GM12878 (cell line): ENCODE measurements around the gene PORCN. TPM values are rescaled to one million over a fixed set of nuclear protein-coding genes. Genes with fewer than 3 reads are reported as not detected.

Experiments used
- ATAC-seq: fragments of 200-7000 bp; cut with Tn5 transposase; 3 replicates; pipeline ENCODE4 v1.9.1; 2020; ENCODE audit warnings: mild to moderate bottlenecking, moderate library complexity
- BruUV-seq: library from RNA; stranded (reverse); fragments of 400-500 nt; replicated peaks from 2 replicates; lab custom pipeline; 2021; lab: Mats Ljungman, UMichigan
- CTCF ChIA-PET: fragments of 300-600 bp; sonication (Branson Sonifier 250); formaldehyde crosslinking; extraction: SDS; loops from one replicate; lab custom pipeline; 2021; ENCODE audit warnings: inconsistent platforms; lab: Yijun Ruan, JAX
- POLR2A ChIA-PET: fragments of 350-600 bp; formaldehyde crosslinking; extraction: SDS; loops from one replicate; lab custom pipeline; 2021; ENCODE audit warnings: inconsistent platforms; lab: Charles Lee
- RAD21 ChIA-PET: fragments of 300-600 bp; sonication (Branson Sonifier 250); formaldehyde crosslinking; loops from one replicate; lab custom pipeline; 2023; ENCODE audit warnings: antibody characterized with exemption; ENCODE audit not compliant: unreplicated experiment; lab: Charles Lee
- SMC1A ChIA-PET: fragments of 300-600 bp; sonication (Branson Sonifier 250); formaldehyde crosslinking; loops from one replicate; lab custom pipeline; 2023; ENCODE audit not compliant: unreplicated experiment, uncharacterized antibody; lab: Charles Lee
- DNase-seq: peaks from one replicate; pipeline ENCODE4 v3.0.0-alpha.2; 2011; ENCODE audit warnings: low read depth, low spot score
- FAIRE-seq: peaks from 3 replicates; lab custom pipeline; 2011; peaks lifted over from hg19 to GRCh38; lab: Jason Lieb, UNC
- H2AFZ ChIP-seq: 2 replicates; pipeline ENCODE4 v1.6.0; 2011; ENCODE audit warnings: low read depth, low read length, control low read depth; ENCODE audit not compliant: control insufficient read depth
- H3K27ac ChIP-seq: 2 replicates; pipeline ENCODE4 v1.5.1; 2011; ENCODE audit warnings: control low read depth; ENCODE audit not compliant: control insufficient read depth, insufficient read depth
- H3K27me3 ChIP-seq, 2 experiments: replicated peaks in 1 of 2; 2 replicates each; pipeline versions ENCODE4 v1.6.0 to v1.6.1; 2011; ENCODE audit warnings: low read length in 1 of 2; ENCODE audit not compliant: control insufficient read depth in 2 of 2, insufficient read depth in 2 of 2
- H3K36me3 ChIP-seq, 2 experiments: 2 replicates each; pipeline ENCODE4 v1.5.1; 2011; ENCODE audit warnings: low read length in 1 of 2; ENCODE audit not compliant: control insufficient read depth in 2 of 2, insufficient read depth in 2 of 2
- H3K4me1 ChIP-seq: 2 replicates; pipeline ENCODE4 v1.6.1; 2011; ENCODE audit warnings: mild to moderate bottlenecking, low read length, moderate library complexity, mixed read lengths; ENCODE audit not compliant: control insufficient read depth, insufficient read depth
- H3K4me2 ChIP-seq: 2 replicates; pipeline ENCODE4 v1.6.0; 2011; ENCODE audit warnings: control low read depth; ENCODE audit not compliant: control insufficient read depth, insufficient read depth
- H3K4me3 ChIP-seq: fragments of 200-600 bp; sonication (generic); 2 replicates; pipeline ENCODE4 v1.5.1; 2016
- H3K79me2 ChIP-seq: 2 replicates; pipeline ENCODE4 v1.6.0; 2011; ENCODE audit warnings: low read length; ENCODE audit not compliant: control insufficient read depth, insufficient read depth
- H3K9ac ChIP-seq: 2 replicates; pipeline ENCODE4 v1.8.0; 2011; ENCODE audit warnings: low read length, control low read depth, mixed read lengths; ENCODE audit not compliant: control insufficient read depth, insufficient read depth
- H3K9me3 ChIP-seq: replicated peaks from 3 replicates; pipeline ENCODE4 v1.5.1; 2011; ENCODE audit warnings: mild to moderate bottlenecking, low read length; ENCODE audit not compliant: control insufficient read depth, insufficient read depth
- H4K20me1 ChIP-seq: 2 replicates; pipeline ENCODE4 v1.6.0; 2011; ENCODE audit not compliant: control insufficient read depth, insufficient read depth
- EED ChIP-seq: sonication (generic); IDR thresholded peaks from 2 replicates; pipeline ENCODE4 v1.6.1; 2016; ENCODE audit warnings: antibody characterized with exemption, low read depth
- HDAC2 ChIP-seq: fragments of 200-600 bp; sonication (generic); IDR thresholded peaks from 2 replicates; pipeline ENCODE4 v1.6.1; 2017
- IRF4 ChIP-seq: IDR thresholded peaks from 2 replicates; pipeline ENCODE4 v1.6.1; 2011; ENCODE audit warnings: low read depth, low read length
- MYC ChIP-seq: IDR thresholded peaks from 2 replicates; pipeline ENCODE4 v1.6.1; 2011; ENCODE audit warnings: mild to moderate bottlenecking, low read length, moderate library complexity, inconsistent platforms; ENCODE audit not compliant: insufficient read depth, insufficient replicate concordance, insufficient read length, severe bottlenecking
- POLR2AphosphoS5 ChIP-seq: IDR thresholded peaks from 2 replicates; pipeline ENCODE4 v1.6.1; 2011; ENCODE audit warnings: mild to moderate bottlenecking, low read length, inconsistent platforms
- POU2F2 ChIP-seq: IDR thresholded peaks from 3 replicates; pipeline ENCODE4 v1.6.1; 2011; ENCODE audit warnings: low read depth, mild to moderate bottlenecking, low read length, borderline replicate concordance
- RBBP5 ChIP-seq: fragments of 200-600 bp; sonication (generic); conservative IDR thresholded peaks from 2 replicates; pipeline ENCODE4 v1.6.1; 2016
- SIX5 ChIP-seq: IDR thresholded peaks from 2 replicates; pipeline ENCODE4 v1.6.1; 2011; ENCODE audit warnings: mild to moderate bottlenecking, low read depth, low read length, moderate library complexity; ENCODE audit not compliant: severe bottlenecking
- WRNIP1 ChIP-seq: IDR thresholded peaks from 2 replicates; pipeline ENCODE4 v1.6.1; 2011; ENCODE audit warnings: low read depth, low read length, improper control_type of control experiment, borderline replicate concordance
- WGBS: methylation state at CpG from one replicate; pipeline ENCODE4 v1.1.6; 2016; ENCODE audit warnings: low lambda C conversion rate; ENCODE audit not compliant: insufficient replicate concordance, insufficient coverage; ENCODE audit errors: missing lambda C conversion rate; 5-methylcytosine and 5-hydroxymethylcytosine counted together
- in situ Hi-C: fragments of 300-500 bp; cut with MboI; formaldehyde crosslinking; loops from 9 replicates; pipeline ENCODE4 v1.14.3; 2018; ENCODE audit warnings: mixed read lengths
- intact Hi-C: fragments of 100-400 bp; cut with micrococcal nuclease; formaldehyde crosslinking; loops from one replicate; pipeline ENCODE4 v1.14.2; 2022; ENCODE audit not compliant: unreplicated experiment
- polyA plus RNA-seq, 11 experiments: library from polyadenylated mRNA; depleted of rRNA in 4 of 11; unstranded in 6 of 11; stranded (reverse) in 5 of 11; fragments of >200 nt; fragmentation: Nextera tagmentation in 4 of 11; fragmentation: Illumina TruSeq in 1 of 11; extraction: Ambion mirVana in 4 of 11; extraction: Trizol in 1 of 11; gene quantifications; 1 replicate in 1 of 11; 2 replicates in 10 of 11; pipeline versions ENCODE4 v1.2.1 to v1.2.3, GENCODE V29; 2011 to 2016; ENCODE audit warnings: inconsistent platforms in 2 of 11, missing spikeins in 2 of 11, low read depth in 1 of 11
- total RNA-seq, 4 experiments: library from RNA; depleted of rRNA in 3 of 4; stranded (reverse); fragments of >200 nt in 3 of 4; fragmentation: Illumina TruSeq in 1 of 4; extraction: Trizol in 1 of 4; gene quantifications; 2 replicates each; pipeline versions ENCODE4 v1.2.1 to v1.2.3, GENCODE V29; 2013 to 2021
- TF ChIP-seq, protein P1 (sequence below): fragments of 450-650 bp; IDR thresholded peaks from 2 replicates; pipeline ENCODE4 v1.6.1; 2016; ENCODE audit warnings: mild to moderate bottlenecking
- TF ChIP-seq, protein P2 (sequence below): fragments of 450-650 bp; IDR thresholded peaks from 2 replicates; pipeline ENCODE4 v1.6.1; 2017; ENCODE audit warnings: mild to moderate bottlenecking
- TF ChIP-seq, protein P3 (sequence below): fragments of 450-650 bp; IDR thresholded peaks from 2 replicates; pipeline ENCODE4 v1.6.1; 2017; ENCODE audit warnings: mild to moderate bottlenecking, moderate library complexity
- TF ChIP-seq, protein P4 (sequence below): IDR thresholded peaks from 2 replicates; pipeline ENCODE4 v1.6.1; 2011; ENCODE audit warnings: low read depth, low read length, improper control_type of control experiment, borderline replicate concordance

The PORCN gene
- total and polyA plus RNA-seq, 10 of the 15 experiments (the other 5 are each of a cell fraction or from before 2014, with no cell fraction given): 0.27 to 21.0 (median 14.1) TPM

DNA sequence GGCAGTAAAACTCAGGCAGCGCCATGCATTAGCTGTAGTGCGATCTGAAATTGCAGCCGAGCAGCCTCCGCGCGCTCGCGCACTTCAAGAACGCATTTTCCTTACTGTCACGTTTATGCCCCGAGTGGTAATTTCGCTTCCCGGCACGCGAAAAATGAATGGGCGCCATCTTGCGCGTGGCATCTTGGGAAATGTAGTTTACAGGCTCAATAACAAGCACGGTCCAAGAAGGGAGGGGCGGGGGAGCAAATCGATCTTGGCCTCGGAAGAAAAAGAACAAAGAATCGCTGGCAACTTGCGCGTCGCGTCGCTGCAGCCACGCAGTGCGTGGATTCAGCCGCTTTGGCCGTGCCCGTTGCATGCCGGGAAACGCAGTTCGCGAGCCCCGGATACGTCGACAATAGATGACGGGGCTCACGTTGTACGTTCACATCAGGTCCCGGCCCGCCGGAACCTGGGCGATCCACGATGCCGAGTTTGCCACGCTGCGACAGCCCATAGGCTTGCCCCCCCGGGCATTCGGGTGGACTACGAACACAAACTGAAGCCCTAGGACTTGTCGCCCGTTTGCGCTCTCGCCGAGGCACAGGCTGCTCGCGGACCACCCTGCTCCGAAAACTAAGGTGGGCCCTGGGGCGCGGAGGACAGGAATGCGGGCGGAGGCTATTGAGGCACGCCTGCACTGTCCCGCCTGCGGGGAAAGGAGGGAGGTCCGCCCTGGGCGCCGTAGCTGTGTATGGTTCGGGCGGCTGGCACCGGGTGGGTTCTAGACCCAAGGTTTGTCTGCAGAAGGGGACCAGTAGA, 32.8 kb upstream of the PORCN start, which contains the start of gene FTSJ1 (continued):
- TF ChIP-seq SIX5: peak; percentile 76
- TF ChIP-seq POLR2AphosphoS5: peak; percentile 50; the same call in 1 of the 2 replicates
- TF ChIP-seq, protein P1, sequence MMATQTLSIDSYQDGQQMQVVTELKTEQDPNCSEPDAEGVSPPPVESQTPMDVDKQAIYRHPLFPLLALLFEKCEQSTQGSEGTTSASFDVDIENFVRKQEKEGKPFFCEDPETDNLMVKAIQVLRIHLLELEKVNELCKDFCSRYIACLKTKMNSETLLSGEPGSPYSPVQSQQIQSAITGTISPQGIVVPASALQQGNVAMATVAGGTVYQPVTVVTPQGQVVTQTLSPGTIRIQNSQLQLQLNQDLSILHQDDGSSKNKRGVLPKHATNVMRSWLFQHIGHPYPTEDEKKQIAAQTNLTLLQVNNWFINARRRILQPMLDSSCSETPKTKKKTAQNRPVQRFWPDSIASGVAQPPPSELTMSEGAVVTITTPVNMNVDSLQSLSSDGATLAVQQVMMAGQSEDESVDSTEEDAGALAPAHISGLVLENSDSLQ: 0 out of 2 replicates have a peak, but pooled peaks have one; percentile 28
- no peak for TF ChIP-seq EED
- TF ChIP-seq WRNIP1: no peak
- TF ChIP-seq, protein P2, sequence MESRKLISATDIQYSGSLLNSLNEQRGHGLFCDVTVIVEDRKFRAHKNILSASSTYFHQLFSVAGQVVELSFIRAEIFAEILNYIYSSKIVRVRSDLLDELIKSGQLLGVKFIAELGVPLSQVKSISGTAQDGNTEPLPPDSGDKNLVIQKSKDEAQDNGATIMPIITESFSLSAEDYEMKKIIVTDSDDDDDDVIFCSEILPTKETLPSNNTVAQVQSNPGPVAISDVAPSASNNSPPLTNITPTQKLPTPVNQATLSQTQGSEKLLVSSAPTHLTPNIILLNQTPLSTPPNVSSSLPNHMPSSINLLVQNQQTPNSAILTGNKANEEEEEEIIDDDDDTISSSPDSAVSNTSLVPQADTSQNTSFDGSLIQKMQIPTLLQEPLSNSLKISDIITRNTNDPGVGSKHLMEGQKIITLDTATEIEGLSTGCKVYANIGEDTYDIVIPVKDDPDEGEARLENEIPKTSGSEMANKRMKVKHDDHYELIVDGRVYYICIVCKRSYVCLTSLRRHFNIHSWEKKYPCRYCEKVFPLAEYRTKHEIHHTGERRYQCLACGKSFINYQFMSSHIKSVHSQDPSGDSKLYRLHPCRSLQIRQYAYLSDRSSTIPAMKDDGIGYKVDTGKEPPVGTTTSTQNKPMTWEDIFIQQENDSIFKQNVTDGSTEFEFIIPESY: no peak
- no peak for TF ChIP-seq HDAC2
- TF ChIP-seq MYC: peak; percentile 78

DNA sequence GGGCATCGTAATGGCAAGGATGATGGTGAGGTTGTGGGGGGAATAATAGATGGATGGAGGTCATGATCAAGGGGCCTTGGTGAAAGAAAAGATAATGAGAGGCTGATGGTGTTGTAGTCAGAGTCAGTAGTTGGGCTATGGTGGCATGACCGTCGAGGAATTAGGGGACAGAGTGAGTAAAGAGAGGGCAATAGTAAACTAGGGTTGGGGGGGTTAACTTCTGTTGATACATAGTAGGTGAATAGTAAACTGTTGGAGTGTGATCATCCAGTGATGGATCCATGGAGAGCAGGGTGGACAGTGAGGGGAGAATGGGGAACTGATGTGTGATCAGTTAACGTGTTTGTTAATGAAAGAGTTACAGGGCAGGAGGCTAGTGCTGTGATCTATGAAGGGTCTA, 31.9 kb upstream of the PORCN start:
- Histone ChIP-seq H3K9me3 (no peaks in the 10 kb centered on the region), H2AFZ (no peak overlapping the region), H4K20me1 (no peaks in the 10 kb centered on the region), H3K9ac (peak overlapping the region; percentile 85), H3K27me3 (no peaks in the 10 kb centered on the region), H3K79me2 (peaks cover 27% of the 10 kb centered on the region), H3K4me3 (peak overlapping the region; percentile 74), H3K4me2 (peak overlapping the region; percentile 80), H3K36me3 (no peaks in the 10 kb centered on the region; a peak in 2 of 4 replicates), H3K4me1 (no peaks in the 10 kb centered on the region), H3K27ac (peak overlapping the region; percentile 73; the same call in 1 of the 2 replicates)
- FAIRE-seq: no peak
- ChIA-PET CTCF (no interaction called here), POLR2A (interaction anchor here (1.4 kb wide), 1 partner anchor 31 kb away, joined by 4 read pairs; no protein-coding TSS in a partner anchor), RAD21 (no interaction called here), SMC1A (interaction anchor here (0.6 kb wide), 1 partner anchor 63 kb away, joined by 3 read pairs; the partner anchor contains the start of gene TBC1D25)
- in situ Hi-C loops (no loop called here), intact Hi-C loops (loop anchor here (2.0 to 10.0 kb wide), 2 partner anchors 32 to 418 kb away; partner anchors contain the start of genes PORCN, PQBP1 and TIMM17B)
- BruUV-seq: TSS peak; percentile 63
- ATAC-seq: no peak
- no peak for DNase-seq
- 61% methylated on average over 4 of the region's 4 CpGs for WGBS
- TF ChIP-seq, protein P3, sequence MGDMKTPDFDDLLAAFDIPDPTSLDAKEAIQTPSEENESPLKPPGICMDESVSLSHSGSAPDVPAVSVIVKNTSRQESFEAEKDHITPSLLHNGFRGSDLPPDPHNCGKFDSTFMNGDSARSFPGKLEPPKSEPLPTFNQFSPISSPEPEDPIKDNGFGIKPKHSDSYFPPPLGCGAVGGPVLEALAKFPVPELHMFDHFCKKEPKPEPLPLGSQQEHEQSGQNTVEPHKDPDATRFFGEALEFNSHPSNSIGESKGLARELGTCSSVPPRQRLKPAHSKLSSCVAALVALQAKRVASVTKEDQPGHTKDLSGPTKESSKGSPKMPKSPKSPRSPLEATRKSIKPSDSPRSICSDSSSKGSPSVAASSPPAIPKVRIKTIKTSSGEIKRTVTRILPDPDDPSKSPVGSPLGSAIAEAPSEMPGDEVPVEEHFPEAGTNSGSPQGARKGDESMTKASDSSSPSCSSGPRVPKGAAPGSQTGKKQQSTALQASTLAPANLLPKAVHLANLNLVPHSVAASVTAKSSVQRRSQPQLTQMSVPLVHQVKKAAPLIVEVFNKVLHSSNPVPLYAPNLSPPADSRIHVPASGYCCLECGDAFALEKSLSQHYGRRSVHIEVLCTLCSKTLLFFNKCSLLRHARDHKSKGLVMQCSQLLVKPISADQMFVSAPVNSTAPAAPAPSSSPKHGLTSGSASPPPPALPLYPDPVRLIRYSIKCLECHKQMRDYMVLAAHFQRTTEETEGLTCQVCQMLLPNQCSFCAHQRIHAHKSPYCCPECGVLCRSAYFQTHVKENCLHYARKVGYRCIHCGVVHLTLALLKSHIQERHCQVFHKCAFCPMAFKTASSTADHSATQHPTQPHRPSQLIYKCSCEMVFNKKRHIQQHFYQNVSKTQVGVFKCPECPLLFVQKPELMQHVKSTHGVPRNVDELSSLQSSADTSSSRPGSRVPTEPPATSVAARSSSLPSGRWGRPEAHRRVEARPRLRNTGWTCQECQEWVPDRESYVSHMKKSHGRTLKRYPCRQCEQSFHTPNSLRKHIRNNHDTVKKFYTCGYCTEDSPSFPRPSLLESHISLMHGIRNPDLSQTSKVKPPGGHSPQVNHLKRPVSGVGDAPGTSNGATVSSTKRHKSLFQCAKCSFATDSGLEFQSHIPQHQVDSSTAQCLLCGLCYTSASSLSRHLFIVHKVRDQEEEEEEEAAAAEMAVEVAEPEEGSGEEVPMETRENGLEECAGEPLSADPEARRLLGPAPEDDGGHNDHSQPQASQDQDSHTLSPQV: no peak
- TF ChIP-seq RBBP5: no peak
- TF ChIP-seq, protein P4, sequence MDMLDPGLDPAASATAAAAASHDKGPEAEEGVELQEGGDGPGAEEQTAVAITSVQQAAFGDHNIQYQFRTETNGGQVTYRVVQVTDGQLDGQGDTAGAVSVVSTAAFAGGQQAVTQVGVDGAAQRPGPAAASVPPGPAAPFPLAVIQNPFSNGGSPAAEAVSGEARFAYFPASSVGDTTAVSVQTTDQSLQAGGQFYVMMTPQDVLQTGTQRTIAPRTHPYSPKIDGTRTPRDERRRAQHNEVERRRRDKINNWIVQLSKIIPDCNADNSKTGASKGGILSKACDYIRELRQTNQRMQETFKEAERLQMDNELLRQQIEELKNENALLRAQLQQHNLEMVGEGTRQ: no peak
- TF ChIP-seq IRF4: no peak
- no peak for TF ChIP-seq POU2F2
